Limb (tissue), 2 donors: ENCODE measurements around the gene NEDD9.

Source experiments
- DNase-seq, 2 donors: peaks; one replicate each; pipeline ENCODE4 v3.0.0-alpha.2; 2016; ENCODE audit errors: extremely low spot score in 2 of 2

Gene NEDD9

GRCh38 chr6:11236076-11236750, 3.7 kb upstream of the NEDD9 start:
- DNase-seq: no peak

- no peak for DNase-seq
These were observed 2.6 kb upstream of the NEDD9 start for GRCh38 chr6:11235062-11235461.

GRCh38 chr6:11233673-11234573, 1.5 kb upstream of the NEDD9 start:
- DNase-seq: no peak

DNA sequence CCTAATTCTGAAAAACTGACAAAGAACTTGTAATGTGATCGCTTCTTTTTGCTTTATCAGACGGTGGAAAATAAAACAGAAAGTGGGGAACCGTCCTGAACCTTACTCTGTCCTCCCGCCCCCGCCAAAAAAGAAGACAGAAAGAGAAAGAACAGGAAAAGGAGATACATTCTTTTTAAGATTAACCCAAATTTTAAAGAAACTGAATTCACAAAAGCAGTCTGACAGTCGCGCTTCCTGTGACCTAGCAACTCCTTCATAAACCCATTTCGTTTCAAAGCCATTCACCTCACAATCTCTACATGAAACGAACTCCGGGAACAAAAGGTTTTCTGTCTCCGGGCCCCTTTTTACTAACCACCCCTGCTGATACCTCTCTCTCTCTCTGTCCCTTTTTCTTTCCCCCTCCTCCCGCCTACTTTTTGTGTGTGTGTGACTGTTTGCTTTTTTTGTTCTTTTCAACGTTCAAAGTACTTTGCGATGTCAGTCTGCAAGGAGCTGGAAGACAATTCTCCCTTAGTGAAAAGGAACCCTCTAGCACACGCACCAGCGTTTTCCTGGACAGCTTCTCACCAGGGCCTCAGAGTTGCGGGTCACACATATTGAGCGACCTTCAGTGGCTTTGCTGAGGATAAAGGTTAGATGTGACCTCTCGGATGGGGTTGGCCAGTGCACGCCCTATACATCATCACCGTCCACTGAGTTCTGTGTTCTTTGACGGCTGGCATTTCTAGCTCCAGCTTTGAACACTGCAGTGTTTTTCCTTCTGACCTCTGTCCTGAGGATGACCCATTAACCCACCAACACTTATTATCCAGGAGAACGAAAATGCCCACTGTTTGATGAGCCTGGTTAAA, 530 bp upstream of the NEDD9 start:
- DNase-seq: no peak

DNA sequence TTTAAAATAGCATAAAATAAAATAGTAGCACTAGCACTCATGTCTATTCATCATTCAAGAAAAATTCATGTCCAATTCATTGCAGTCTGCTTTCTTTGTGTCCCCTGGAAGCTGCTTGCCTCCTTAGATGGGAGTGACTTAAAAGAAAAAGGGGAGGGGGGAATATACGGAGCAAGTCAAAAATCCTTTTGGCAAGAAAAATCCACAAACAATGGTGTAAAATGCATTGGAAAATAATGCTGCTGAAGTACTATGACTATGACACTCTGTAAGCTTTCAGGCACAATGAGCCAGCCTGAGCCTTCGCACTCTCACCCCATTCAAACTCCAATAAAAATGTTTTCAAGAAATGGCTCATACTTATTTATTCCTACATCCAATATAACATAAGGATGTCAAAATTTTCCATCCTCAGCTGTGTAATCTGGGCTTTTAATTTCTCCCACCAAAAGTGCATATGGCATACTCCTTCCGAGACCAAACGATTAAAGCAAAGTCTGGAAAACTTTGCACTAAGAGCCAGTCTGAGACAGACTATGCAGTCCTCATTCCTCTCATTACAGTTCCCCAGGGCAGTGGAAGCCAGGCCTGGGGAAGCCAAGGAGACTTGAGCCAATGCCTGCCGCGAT, 790 bp downstream of the NEDD9 start:
- peak in 1 of 2 donors; percentile 70 for DNase-seq

GRCh38 chr6:11231108-11231463, 1.4 kb downstream of the NEDD9 start:
- DNase-seq: no peak

GRCh38 chr6:11230158-11231107, 2.0 kb downstream of the NEDD9 start:
- DNase-seq: no peak

- DNase-seq: no peak
These were observed 2.8 kb downstream of the NEDD9 start for GRCh38 chr6:11229655-11230046.

- DNase-seq: no peak
These were observed 3.4 kb downstream of the NEDD9 start for GRCh38 chr6:11228935-11229654.

DNA sequence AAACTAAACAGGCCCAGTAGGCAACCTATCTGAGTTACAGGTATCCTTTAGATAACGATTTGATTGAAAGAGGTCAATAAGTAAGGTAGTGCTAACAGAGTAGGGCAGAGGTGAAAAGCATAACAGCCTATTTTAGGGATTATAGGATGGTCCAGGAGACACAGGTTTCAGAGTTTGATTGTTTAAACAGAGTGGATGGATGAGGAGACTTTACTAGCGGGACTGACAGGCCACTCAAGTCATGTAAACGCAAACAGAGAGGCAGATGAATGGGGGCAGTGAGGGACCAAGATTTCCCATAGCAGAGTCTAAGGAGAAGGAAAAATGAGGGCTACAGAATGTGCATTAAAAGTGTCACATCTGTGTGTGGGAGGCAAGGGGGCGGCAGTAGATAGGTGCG, 4.8 kb downstream of the NEDD9 start:
- DNase-seq: no peak

DNA sequence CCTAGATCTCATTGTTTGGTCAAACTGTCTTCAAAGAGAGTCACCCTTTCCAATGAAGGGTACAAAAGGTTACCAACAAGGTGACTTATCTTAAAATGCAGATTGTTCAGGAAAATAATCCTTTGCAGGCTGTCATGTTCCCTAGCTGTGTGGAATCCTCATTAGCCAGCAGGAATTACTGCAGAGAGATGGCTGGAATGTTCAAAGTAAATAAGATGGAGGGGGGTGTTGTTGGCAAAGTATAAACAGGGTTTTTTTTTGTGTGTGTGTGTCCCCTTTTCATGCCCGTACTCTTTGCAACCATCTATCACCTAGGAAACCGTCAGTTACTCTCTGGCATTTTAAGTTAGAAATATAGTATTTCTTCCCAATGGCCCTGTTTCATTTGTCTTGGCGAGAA, 6.5 kb downstream of the NEDD9 start:
- DNase-seq: no peak

GRCh38 chr6:11224966-11225463, 7.5 kb downstream of the NEDD9 start:
- DNase-seq: no peak

- no peak for DNase-seq
These were observed 8.1 kb downstream of the NEDD9 start for GRCh38 chr6:11224252-11224965.

GRCh38 chr6:11223286-11223864, 9.1 kb downstream of the NEDD9 start:
- no peak for DNase-seq

- no peak for DNase-seq
These were observed 9.8 kb downstream of the NEDD9 start for GRCh38 chr6:11222385-11223277.

DNA sequence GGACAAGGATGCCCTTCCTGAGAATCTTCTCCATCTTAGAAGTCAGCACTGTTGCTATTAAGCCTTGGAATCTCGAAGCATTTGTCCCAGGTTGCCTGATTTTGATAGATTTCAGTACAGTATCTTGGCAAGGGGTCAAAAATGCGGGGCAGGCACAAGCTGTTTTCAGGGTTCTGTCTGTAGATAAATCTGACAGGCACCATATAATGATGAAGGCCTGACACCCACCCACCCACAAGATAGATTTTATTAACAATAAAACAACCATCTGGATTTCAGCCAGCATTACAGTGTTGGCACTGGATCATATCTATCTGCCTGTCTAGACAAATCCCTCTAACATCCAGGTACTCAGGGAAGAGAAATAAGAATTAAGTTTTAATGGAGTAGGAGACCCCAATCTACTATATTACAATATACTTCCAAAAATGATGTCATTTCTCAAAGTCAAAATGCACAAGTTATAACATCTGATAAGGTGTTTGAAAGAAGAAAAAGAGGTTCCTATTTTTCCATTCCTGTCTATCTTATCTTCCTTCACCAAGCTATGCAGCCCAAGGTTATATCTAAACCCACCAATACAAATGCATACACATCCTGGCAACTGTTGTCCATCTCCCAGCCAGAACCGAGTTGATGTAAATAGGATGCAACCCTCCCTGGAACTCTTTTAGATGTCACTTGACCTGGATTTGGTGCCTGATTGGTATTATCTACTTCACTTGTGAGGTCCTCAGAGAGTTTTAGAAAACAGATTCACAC, 10.7 kb downstream of the NEDD9 start:
- no peak for DNase-seq

DNA sequence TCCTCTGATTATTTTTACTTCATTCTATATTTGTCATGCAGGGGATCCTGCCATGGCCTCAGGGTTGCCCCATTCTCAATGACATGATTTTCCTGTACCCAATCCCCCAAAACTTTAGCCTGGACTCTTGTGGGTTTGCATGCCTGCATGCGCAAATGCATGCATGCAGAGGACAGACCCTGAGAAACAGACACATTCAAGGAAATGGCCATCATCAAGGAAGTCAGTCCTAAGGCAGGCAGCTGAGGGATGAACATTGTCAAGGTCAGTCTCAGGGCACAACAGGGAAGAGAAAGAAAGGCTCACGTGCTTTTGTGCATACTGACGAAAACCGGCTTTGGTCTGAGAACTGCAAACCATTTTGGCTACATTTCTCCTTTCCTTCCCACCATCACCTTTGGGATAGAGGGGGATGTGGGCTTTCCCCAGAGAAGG, 13.1 kb downstream of the NEDD9 start:
- DNase-seq: no peak
